Measurements from ENCODE around the gene COMP.

The COMP gene

GRCh38 chr19:18794692-18795091 lies 3.6 kb upstream of the COMP start:
- Histone ChIP-seq H3K36me3 (ENCODE audit: control insufficient read depth, insufficient read depth, low read length) (no peaks in the 10 kb centered on the region), H3K27ac (no peak overlapping the region), H3K4me3 (ENCODE audit: low read depth, low read length) (no peak overlapping the region), H3K9me3 (ENCODE audit: control insufficient read depth, low read length) (no peaks in the 10 kb centered on the region), H3K27me3 (ENCODE audit: control insufficient read depth, insufficient read depth, low read length) (peaks cover 8% of the 10 kb centered on the region), H3K9ac (no peak overlapping the region), H3K4me2 (ENCODE audit: low read length) (no peak overlapping the region), H3K4me1 (no peaks in the 10 kb centered on the region), H3K79me2 (no peaks in the 10 kb centered on the region), H2AFZ (no peak overlapping the region)
- no peak for TF ChIP-seq CTCF (IDR thresholded peaks at IDR 0.05)

- Histone ChIP-seq H2AFZ (no peak overlapping the region), H3K4me3 (ENCODE audit: low read depth, low read length) (no peak overlapping the region), H3K9ac (no peak overlapping the region), H3K27me3 (ENCODE audit: control insufficient read depth, insufficient read depth, low read length) (peaks cover 11% of the 10 kb centered on the region), H3K9me3 (ENCODE audit: control insufficient read depth, low read length) (no peaks in the 10 kb centered on the region), H3K4me1 (peaks cover 2% of the 10 kb centered on the region), H3K27ac (no peak overlapping the region), H3K36me3 (ENCODE audit: control insufficient read depth, insufficient read depth, low read length) (no peaks in the 10 kb centered on the region), H3K79me2 (no peaks in the 10 kb centered on the region), H3K4me2 (ENCODE audit: low read length) (no peak overlapping the region)
- no peak for TF ChIP-seq CTCF (IDR thresholded peaks at IDR 0.05)
Observed at GRCh38 chr19:18794029-18794313, 2.9 kb upstream of the COMP start.

GRCh38 chr19:18793144-18794028 lies 2.3 kb upstream of the COMP start:
- H3K27me3 ChIP-seq (ENCODE audit: control insufficient read depth, insufficient read depth, low read length): peaks cover 12% of the 10 kb centered on the region
- no peak overlapping the region for H3K4me2 ChIP-seq (ENCODE audit: low read length)
- H3K4me1 ChIP-seq: peaks cover 4% of the 10 kb centered on the region
- H3K4me3 ChIP-seq (ENCODE audit: low read depth, low read length): no peak overlapping the region
- H3K79me2 ChIP-seq: no peaks in the 10 kb centered on the region
- H3K27ac ChIP-seq: no peak overlapping the region
- no peaks in the 10 kb centered on the region for H3K36me3 ChIP-seq (ENCODE audit: control insufficient read depth, insufficient read depth, low read length)
- no peak overlapping the region for H2AFZ ChIP-seq
- no peak overlapping the region for H3K9ac ChIP-seq
- TF ChIP-seq CTCF (IDR thresholded peaks at IDR 0.05): no peak
- no peaks in the 10 kb centered on the region for H3K9me3 ChIP-seq (ENCODE audit: control insufficient read depth, low read length)

GRCh38 chr19:18792661-18793060 lies 1.6 kb upstream of the COMP start:
- H3K79me2 ChIP-seq: no peaks in the 10 kb centered on the region
- H3K9ac ChIP-seq: no peak overlapping the region
- no peaks in the 10 kb centered on the region for H3K36me3 ChIP-seq (ENCODE audit: control insufficient read depth, insufficient read depth, low read length)
- H2AFZ ChIP-seq: no peak overlapping the region
- no peaks in the 10 kb centered on the region for H3K9me3 ChIP-seq (ENCODE audit: control insufficient read depth, low read length)
- H3K4me3 ChIP-seq (ENCODE audit: low read depth, low read length): no peak overlapping the region
- no peak overlapping the region for H3K4me2 ChIP-seq (ENCODE audit: low read length)
- H3K27ac ChIP-seq: no peak overlapping the region
- TF ChIP-seq CTCF (IDR thresholded peaks at IDR 0.05): no peak
- peaks cover 12% of the 10 kb centered on the region for H3K27me3 ChIP-seq (ENCODE audit: control insufficient read depth, insufficient read depth, low read length)
- peaks cover 4% of the 10 kb centered on the region for H3K4me1 ChIP-seq

GRCh38 chr19:18791315-18791678 lies 192 bp upstream of the COMP start:
- no peak overlapping the region for H3K4me3 ChIP-seq (ENCODE audit: low read depth, low read length)
- peaks cover 4% of the 10 kb centered on the region for H3K4me1 ChIP-seq
- H3K36me3 ChIP-seq (ENCODE audit: control insufficient read depth, insufficient read depth, low read length): no peaks in the 10 kb centered on the region
- no peak for TF ChIP-seq CTCF (IDR thresholded peaks at IDR 0.05)
- no peaks in the 10 kb centered on the region for H3K9me3 ChIP-seq (ENCODE audit: control insufficient read depth, low read length)
- H3K27ac ChIP-seq: no peak overlapping the region
- no peak overlapping the region for H3K4me2 ChIP-seq (ENCODE audit: low read length)
- no peak overlapping the region for H3K9ac ChIP-seq
- peaks cover 12% of the 10 kb centered on the region for H3K27me3 ChIP-seq (ENCODE audit: control insufficient read depth, insufficient read depth, low read length)
- no peaks in the 10 kb centered on the region for H3K79me2 ChIP-seq
- peak overlapping the region; percentile 64 for H2AFZ ChIP-seq

Measured in parathyroid adenoma (tissue), 2 donors.